HCT116 (cell line): Measurements from ENCODE around the gene ZNF652. TPM values are rescaled to one million over a fixed set of nuclear protein-coding genes. Genes with fewer than 3 reads are reported as not detected.

ENCODE experiments used
- ATAC-seq: fragments of 200-7000 bp; cut with Tn5 transposase; 2 replicates; pipeline ENCODE4 v1.9.1; 2020; ENCODE audit warnings: mild to moderate bottlenecking, moderate library complexity
- BruUV-seq: library from RNA; stranded (reverse); fragments of 400-500 nt; replicated peaks from 2 replicates; lab custom pipeline; 2021; lab: Mats Ljungman, UMichigan
- CTCF ChIA-PET: fragments of 300-600 bp; sonication (Branson Sonifier 250); formaldehyde crosslinking; loops from one replicate; lab custom pipeline; 2021; ENCODE audit warnings: antibody characterized with exemption; lab: Charles Lee
- POLR2A ChIA-PET: fragments of 300-600, 350-600 bp; sonication (Branson Sonifier 250); formaldehyde crosslinking; loops from one replicate; lab custom pipeline; 2021; ENCODE audit warnings: antibody characterized with exemption; lab: Charles Lee
- RAD21 ChIA-PET, 2 experiments: fragments of 300-600 bp; sonication (Branson Sonifier 250); formaldehyde crosslinking; loops; one replicate each; lab custom pipeline; 2023; ENCODE audit warnings: low total read pairs in 2 of 2; ENCODE audit not compliant: uncharacterized antibody in 2 of 2, unreplicated experiment in 2 of 2, low non-redundant PET in 1 of 2; lab: Charles Lee
- DNase-seq: peaks from one replicate; pipeline ENCODE4 v3.0.0-alpha.2; 2010; ENCODE audit warnings: low read depth, low spot score
- H2AFZ ChIP-seq: fragments of 200-600 bp; shearing (Covaris generic), sonication (generic); 2 replicates; pipeline ENCODE4 v1.6.1; 2017; ENCODE audit warnings: low read depth, mixed run types, mixed read lengths, antibody characterized with exemption, low read length; ENCODE audit not compliant: poor library complexity, severe bottlenecking
- H3K27ac ChIP-seq: 2 replicates; pipeline ENCODE4 v1.5.1; 2012; ENCODE audit warnings: low read depth, low read length
- H3K27me3 ChIP-seq: fragments of 200-600 bp; sonication (generic); 2 replicates; pipeline ENCODE4 v1.6.1; 2016; ENCODE audit warnings: mixed run types, low read length, mixed read lengths; ENCODE audit not compliant: insufficient read depth
- H3K36me3 ChIP-seq, 2 experiments: fragments of 200-500 bp in 1 of 2; fragments of 200-600 bp in 1 of 2; sonication (Bioruptor generic) in 1 of 2; sonication (generic) in 1 of 2; 2 replicates each; pipeline versions ENCODE4 v1.5.1 to v1.6.1; 2014 to 2016; ENCODE audit warnings: low read length in 2 of 2, inconsistent platforms in 1 of 2, mixed read lengths in 1 of 2, mixed run types in 1 of 2; ENCODE audit not compliant: insufficient read depth in 2 of 2, control insufficient read depth in 1 of 2
- H3K4me1 ChIP-seq, 2 experiments: fragments of 200-600 bp in 1 of 2; sonication (generic) in 1 of 2; 2 replicates each; pipeline versions ENCODE4 v1.5.1 to v1.6.1; 2012 to 2017; ENCODE audit warnings: low read length in 2 of 2, inconsistent platforms in 1 of 2, mild to moderate bottlenecking in 1 of 2, mixed read lengths in 1 of 2, mixed run types in 1 of 2, moderate library complexity in 1 of 2; ENCODE audit not compliant: insufficient read depth in 2 of 2, control insufficient read depth in 1 of 2
- H3K4me2 ChIP-seq: fragments of 200-600 bp; sonication (generic); 2 replicates; pipeline ENCODE4 v1.6.1; 2017; ENCODE audit warnings: mixed run types, low read length, mixed read lengths
- H3K4me3 ChIP-seq, 2 experiments: fragments of 200-600 bp in 1 of 2; sonication (generic) in 1 of 2; replicated peaks in 1 of 2; 2 replicates each; pipeline ENCODE4 v1.5.1; 2011 to 2016; ENCODE audit warnings: low read length in 2 of 2, control low read depth in 1 of 2, low read depth in 1 of 2, mild to moderate bottlenecking in 1 of 2, mixed read lengths in 1 of 2, mixed run types in 1 of 2
- H3K79me2 ChIP-seq: fragments of 200-600 bp; sonication (generic); 2 replicates; pipeline ENCODE4 v1.6.1; 2017; ENCODE audit warnings: mild to moderate bottlenecking, mixed run types, low read length, moderate library complexity, mixed read lengths; ENCODE audit not compliant: insufficient read depth
- H3K9ac ChIP-seq: fragments of 200-600 bp; sonication (generic); 2 replicates; pipeline ENCODE4 v1.6.1; 2016; ENCODE audit warnings: low read length, mixed read lengths
- H3K9me2 ChIP-seq: fragments of 200-600 bp; sonication (generic), shearing (Covaris generic); 2 replicates; pipeline ENCODE4 v1.6.1; 2017; ENCODE audit warnings: mixed run types, mild to moderate bottlenecking, moderate library complexity; ENCODE audit not compliant: insufficient read depth
- H3K9me3 ChIP-seq, 2 experiments: fragments of 200-500 bp in 1 of 2; fragments of 200-600 bp in 1 of 2; sonication (Bioruptor generic) in 1 of 2; sonication (generic) in 1 of 2; 2 replicates each; pipeline ENCODE4 v1.6.1; 2014 to 2017; ENCODE audit warnings: low read length in 2 of 2, mixed read lengths in 2 of 2, inconsistent platforms in 1 of 2, low read depth in 1 of 2, mild to moderate bottlenecking in 1 of 2, mixed run types in 1 of 2, moderate library complexity in 1 of 2; ENCODE audit not compliant: control insufficient read depth in 1 of 2, insufficient read depth in 1 of 2
- H4K20me1 ChIP-seq: fragments of 200-600 bp; sonication (generic), shearing (Covaris generic); 2 replicates; pipeline ENCODE4 v1.6.1; 2017; ENCODE audit warnings: mixed run types, mild to moderate bottlenecking, moderate library complexity; ENCODE audit not compliant: insufficient read depth
- CBX3 ChIP-seq: IDR thresholded peaks from 2 replicates; pipeline ENCODE4 v1.6.1; 2012; ENCODE audit warnings: low read depth
- EGR1 ChIP-seq: IDR thresholded peaks from 2 replicates; pipeline ENCODE4 v1.6.1; 2012; ENCODE audit warnings: low read depth
- ELF1 ChIP-seq: IDR thresholded peaks from 2 replicates; pipeline ENCODE4 v1.6.1; 2012; ENCODE audit warnings: low read depth, borderline replicate concordance
- RAD21 ChIP-seq: IDR thresholded peaks from 2 replicates; pipeline ENCODE4 v1.6.1; 2012; ENCODE audit warnings: low read depth, mild to moderate bottlenecking
- TCF7L2 ChIP-seq: IDR thresholded peaks from 2 replicates; pipeline ENCODE4 v1.7.0; 2011; ENCODE audit warnings: borderline replicate concordance, inconsistent platforms; ENCODE audit not compliant: insufficient read depth, insufficient read length; ENCODE audit errors: extremely low read depth
- YY1 ChIP-seq: IDR thresholded peaks from 2 replicates; pipeline ENCODE4 v1.6.1; 2011; ENCODE audit warnings: low read length, low read depth, moderate library complexity, mild to moderate bottlenecking; ENCODE audit not compliant: insufficient replicate concordance; ENCODE audit errors: extremely low read depth
- ZFX ChIP-seq: fragments of 450-650 bp; IDR thresholded peaks from 2 replicates; pipeline ENCODE4 v1.6.1; 2017
- ZNF274 ChIP-seq: fragments of 200-500 bp; sonication (Bioruptor generic); IDR thresholded peaks from 2 replicates; pipeline ENCODE4 v1.6.1; 2014; ENCODE audit warnings: mild to moderate bottlenecking, low read depth, low read length, inconsistent platforms
- intact Hi-C: fragments of 100-400 bp; cut with micrococcal nuclease; formaldehyde crosslinking; loops from 2 replicates; pipeline ENCODE4 v1.10.0; 2022
- total RNA-seq: library from RNA; stranded (reverse); gene quantifications from one replicate; pipeline ENCODE4 v1.2.1, GENCODE V29; 2021; ENCODE audit not compliant: unreplicated experiment
- TF ChIP-seq, protein P1 (sequence below): IDR thresholded peaks from 2 replicates; pipeline ENCODE4 v1.6.1; 2012; ENCODE audit warnings: low read depth

Gene ZNF652
- total RNA-seq, 1 experiment from 2014 or later, result 27.8 TPM

DNA sequence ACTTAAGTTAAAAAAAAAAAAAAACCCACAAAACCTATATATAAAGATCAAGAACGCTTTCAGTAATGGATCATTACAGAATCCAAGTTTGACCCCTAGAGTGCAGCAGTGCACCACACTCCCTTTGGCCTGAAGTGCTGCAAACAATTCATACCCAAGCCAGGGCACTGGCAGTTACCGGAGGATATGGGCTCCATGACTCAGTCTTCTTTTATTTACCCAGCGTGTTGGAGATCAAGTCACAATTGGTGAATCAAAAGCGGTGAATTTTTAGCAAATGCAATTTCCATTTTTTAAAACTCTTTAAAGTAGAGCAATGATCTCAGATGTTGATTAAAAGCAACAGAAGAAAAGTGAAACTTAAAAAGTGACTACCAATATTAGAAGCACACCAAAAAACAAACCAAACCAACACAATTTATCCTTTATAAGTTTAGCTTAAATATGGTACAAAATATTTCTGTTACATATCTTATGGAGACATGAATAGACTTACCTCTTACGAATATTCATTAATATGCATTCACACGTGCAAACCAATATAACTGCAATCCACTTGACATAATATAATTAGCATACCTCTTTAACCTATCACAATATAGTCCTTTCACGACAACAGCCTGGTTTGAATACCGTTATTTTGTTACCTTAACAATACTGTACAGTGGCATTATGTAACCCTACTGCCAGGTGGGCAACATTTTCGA lies 46.3 kb downstream of the ZNF652 start (continued):
- TF ChIP-seq, protein P1, sequence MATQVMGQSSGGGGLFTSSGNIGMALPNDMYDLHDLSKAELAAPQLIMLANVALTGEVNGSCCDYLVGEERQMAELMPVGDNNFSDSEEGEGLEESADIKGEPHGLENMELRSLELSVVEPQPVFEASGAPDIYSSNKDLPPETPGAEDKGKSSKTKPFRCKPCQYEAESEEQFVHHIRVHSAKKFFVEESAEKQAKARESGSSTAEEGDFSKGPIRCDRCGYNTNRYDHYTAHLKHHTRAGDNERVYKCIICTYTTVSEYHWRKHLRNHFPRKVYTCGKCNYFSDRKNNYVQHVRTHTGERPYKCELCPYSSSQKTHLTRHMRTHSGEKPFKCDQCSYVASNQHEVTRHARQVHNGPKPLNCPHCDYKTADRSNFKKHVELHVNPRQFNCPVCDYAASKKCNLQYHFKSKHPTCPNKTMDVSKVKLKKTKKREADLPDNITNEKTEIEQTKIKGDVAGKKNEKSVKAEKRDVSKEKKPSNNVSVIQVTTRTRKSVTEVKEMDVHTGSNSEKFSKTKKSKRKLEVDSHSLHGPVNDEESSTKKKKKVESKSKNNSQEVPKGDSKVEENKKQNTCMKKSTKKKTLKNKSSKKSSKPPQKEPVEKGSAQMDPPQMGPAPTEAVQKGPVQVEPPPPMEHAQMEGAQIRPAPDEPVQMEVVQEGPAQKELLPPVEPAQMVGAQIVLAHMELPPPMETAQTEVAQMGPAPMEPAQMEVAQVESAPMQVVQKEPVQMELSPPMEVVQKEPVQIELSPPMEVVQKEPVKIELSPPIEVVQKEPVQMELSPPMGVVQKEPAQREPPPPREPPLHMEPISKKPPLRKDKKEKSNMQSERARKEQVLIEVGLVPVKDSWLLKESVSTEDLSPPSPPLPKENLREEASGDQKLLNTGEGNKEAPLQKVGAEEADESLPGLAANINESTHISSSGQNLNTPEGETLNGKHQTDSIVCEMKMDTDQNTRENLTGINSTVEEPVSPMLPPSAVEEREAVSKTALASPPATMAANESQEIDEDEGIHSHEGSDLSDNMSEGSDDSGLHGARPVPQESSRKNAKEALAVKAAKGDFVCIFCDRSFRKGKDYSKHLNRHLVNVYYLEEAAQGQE, result no peak
- peak; percentile 27 for TF ChIP-seq YY1

GRCh38 chr17:49312722-49313121 lies 49.3 kb downstream of the ZNF652 start:
- Histone ChIP-seq H4K20me1 (peaks cover 5% of the 10 kb centered on the region; the same call in 1 of the 2 replicates), H3K9me2 (no peaks in the 10 kb centered on the region), H3K79me2 (no peaks in the 10 kb centered on the region), H3K4me1 (peaks cover 0 to 13% of the 10 kb centered on the region in 2 experiments; a peak in 2 of 4 replicates), H3K9ac (no peak overlapping the region), H3K27ac (no peak overlapping the region), H3K27me3 (no peaks in the 10 kb centered on the region), H3K9me3 (no peaks in the 10 kb centered on the region), H3K4me3 (no peak overlapping the region), H3K4me2 (no peak overlapping the region), H2AFZ (no peak overlapping the region), H3K36me3 (peaks cover 5 to 10% of the 10 kb centered on the region in 2 experiments; a peak in 2 of 4 replicates)
- CTCF ChIA-PET, result no interaction called here
- RAD21 ChIA-PET, result no interaction called here
- BruUV-seq, result no TSS peak
- POLR2A ChIA-PET, result no interaction called here
- TF ChIP-seq ZNF274 (no peak), RAD21 (no peak), ZFX (no peak), CBX3 (no peak), ELF1 (no peak), TCF7L2 (no peak), EGR1 (no peak)
- ATAC-seq (no peak), DNase-seq (no peak)
- intact Hi-C loops, result loop anchor here (10.0 kb wide), 1 partner anchor 392 kb away; the partner anchor contains the start of gene SLC35B1
